GM21717 (cell line): ENCODE data around the gene PALM.
"Not testable (repeated sequence)": the region's sequence is repeated elsewhere in the genome, so short reads cannot be mapped to it uniquely, and the experiment has no call there.

ENCODE experiments used
- ATAC-seq: cut with Tn5 transposase; IDR thresholded peaks from one replicate; pipeline ENCODE4 v1.9.1; 2021; ENCODE audit warnings: mild to moderate bottlenecking, moderate library complexity; ENCODE audit not compliant: unreplicated experiment

The PALM gene

GRCh38 chr19:678791-679388 is 29.8 kb upstream of the PALM start:
- ATAC-seq = no peak

- peak; percentile 7 for ATAC-seq
Observed at GRCh38 chr19:679418-680286, 29.1 kb upstream of the PALM start.

GRCh38 chr19:680287-681028 is 28.3 kb upstream of the PALM start:
- ATAC-seq = peak; percentile 56

GRCh38 chr19:681029-682019 is 27.4 kb upstream of the PALM start:
- ATAC-seq = no peak

- no peak for ATAC-seq
Observed at GRCh38 chr19:682678-683320, 25.9 kb upstream of the PALM start.

GRCh38 chr19:685454-685931 is 23.2 kb upstream of the PALM start:
- no peak for ATAC-seq

GRCh38 chr19:686589-687297 is 22.0 kb upstream of the PALM start:
- ATAC-seq = no peak

- no peak for ATAC-seq
Observed at GRCh38 chr19:687569-688166, 21.1 kb upstream of the PALM start.

GRCh38 chr19:688214-688613 is 20.5 kb upstream of the PALM start:
- ATAC-seq = no peak

- no peak for ATAC-seq
Observed at GRCh38 chr19:688992-689391, 19.7 kb upstream of the PALM start.

- ATAC-seq = no peak
Observed at GRCh38 chr19:690203-690602, 18.5 kb upstream of the PALM start.

GRCh38 chr19:694481-695351 is 14.0 kb upstream of the PALM start:
- no peak for ATAC-seq

GRCh38 chr19:695352-695949 is 13.3 kb upstream of the PALM start, which contains the start of gene PRSS57:
Gene PRSS57 (minus strand): TSS chr19:695452. CDS start chr19:695430, 22 bp downstream.
- no peak for ATAC-seq

GRCh38 chr19:698529-698928 is 10.2 kb upstream of the PALM start:
- not testable (repeated sequence) for ATAC-seq

- not testable (repeated sequence) for ATAC-seq
Observed at GRCh38 chr19:699885-700284, 8.8 kb upstream of the PALM start.

GRCh38 chr19:702847-703246 is 5.9 kb upstream of the PALM start:
- not testable (repeated sequence) for ATAC-seq

GRCh38 chr19:703329-703650 is 5.4 kb upstream of the PALM start:
- no peak for ATAC-seq
